ENCODE data around the gene BIRC2.

Gene BIRC2

GRCh38 chr11:102309621-102310541 lies 37.1 kb upstream of the BIRC2 start:
- TF ChIP-seq ZNF776 (tag by site-specific recombination; IDR thresholded peaks at IDR 0.05; ENCODE audit: borderline replicate concordance), result no peak
- no peak for TF ChIP-seq SP2 (tag by site-specific recombination; IDR thresholded peaks at IDR 0.05)
- TF ChIP-seq ZNF184 (tag by site-specific recombination; IDR thresholded peaks at IDR 0.05), result no peak
- no peak for TF ChIP-seq ZNF366 (tag by site-specific recombination; conservative IDR thresholded peaks at IDR 0.05)
- TF ChIP-seq ZNF174 (tag by site-specific recombination; IDR thresholded peaks at IDR 0.05), result no peak
- no peak for TF ChIP-seq ZNF513 (tag by site-specific recombination; IDR thresholded peaks at IDR 0.05)
- no peak for TF ChIP-seq ZNF146 (tag by site-specific recombination; IDR thresholded peaks at IDR 0.05)
- no peak for TF ChIP-seq MEIS1 (CRISPR knock-in tag; IDR thresholded peaks at IDR 0.05; ENCODE audit: borderline replicate concordance)
- no peak for TF ChIP-seq ZNF26 (tag by site-specific recombination; IDR thresholded peaks at IDR 0.05)
- TF ChIP-seq ZNF677 (tag by site-specific recombination; IDR thresholded peaks at IDR 0.05), result no peak
- TF ChIP-seq EGR2 (tag by site-specific recombination; IDR thresholded peaks at IDR 0.05; ENCODE audit: low read depth), result no peak
- no peak for TF ChIP-seq ZNF423 (tag by site-specific recombination; IDR thresholded peaks at IDR 0.05)
- no peak for TF ChIP-seq ELK4 (IDR thresholded peaks at IDR 0.05; ENCODE audit: borderline replicate concordance, low read depth, low read length)
- no peak for TF ChIP-seq ZNF211 (tag by site-specific recombination; IDR thresholded peaks at IDR 0.05; ENCODE audit: low read depth)
- TF ChIP-seq HIC1 (tag by site-specific recombination; IDR thresholded peaks at IDR 0.05), result no peak
- no peak for TF ChIP-seq ZNF510 (tag by site-specific recombination; IDR thresholded peaks at IDR 0.05; ENCODE audit: insufficient replicate concordance)
- TF ChIP-seq ZBTB8A (tag by site-specific recombination; IDR thresholded peaks at IDR 0.05), result no peak
- Histone ChIP-seq H3K4me3 (ENCODE audit: low read depth, low read length) (no peak overlapping the region), H3K27ac (ENCODE audit: extremely low read depth, low read depth, low read length) (no peak overlapping the region), H3K36me3 (ENCODE audit: control insufficient read depth in 2 of 2, insufficient read depth in 1 of 2, low read length in 2 of 2) (no peaks in the 10 kb centered on the region), H3K4me1 (ENCODE audit: control insufficient read depth, insufficient read depth, low read length) (0 out of 2 replicates have a peak, but pooled peaks cover 3% of the 10 kb centered on the region), H3K9me3 (ENCODE audit: control insufficient read depth, insufficient read depth, low read depth, low read length) (no peaks in the 10 kb centered on the region)
- POLR2A ChIA-PET, result no interaction called here
- CTCF ChIA-PET, result interaction anchor here (0.7 to 1.7 kb wide), 6 partner anchors 16 to 485 kb away, joined by 3 to 6 read pairs (median 3); no protein-coding TSS in a partner anchor

- CTCF ChIA-PET, result interaction anchor here (0.9 to 1.2 kb wide), 3 partner anchors 19 to 25 kb away, joined by 3 to 6 read pairs (median 4); no protein-coding TSS in a partner anchor
- H3K4me3 ChIP-seq (ENCODE audit: low read depth, low read length), result no peak overlapping the region
- TF ChIP-seq GLIS1 (tag by site-specific recombination; IDR thresholded peaks at IDR 0.05) (no peak), ZNF146 (tag by site-specific recombination; IDR thresholded peaks at IDR 0.05) (no peak), ZFP41 (tag by site-specific recombination; IDR thresholded peaks at IDR 0.05; ENCODE audit: borderline replicate concordance) (no peak), ZNF155 (tag by site-specific recombination; IDR thresholded peaks at IDR 0.05) (no peak), ZNF214 (tag by site-specific recombination; IDR thresholded peaks at IDR 0.05; ENCODE audit: borderline replicate concordance) (no peak), ZNF37A (tag by site-specific recombination; IDR thresholded peaks at IDR 0.05) (no peak)
- TF ChIP-seq, protein P1, sequence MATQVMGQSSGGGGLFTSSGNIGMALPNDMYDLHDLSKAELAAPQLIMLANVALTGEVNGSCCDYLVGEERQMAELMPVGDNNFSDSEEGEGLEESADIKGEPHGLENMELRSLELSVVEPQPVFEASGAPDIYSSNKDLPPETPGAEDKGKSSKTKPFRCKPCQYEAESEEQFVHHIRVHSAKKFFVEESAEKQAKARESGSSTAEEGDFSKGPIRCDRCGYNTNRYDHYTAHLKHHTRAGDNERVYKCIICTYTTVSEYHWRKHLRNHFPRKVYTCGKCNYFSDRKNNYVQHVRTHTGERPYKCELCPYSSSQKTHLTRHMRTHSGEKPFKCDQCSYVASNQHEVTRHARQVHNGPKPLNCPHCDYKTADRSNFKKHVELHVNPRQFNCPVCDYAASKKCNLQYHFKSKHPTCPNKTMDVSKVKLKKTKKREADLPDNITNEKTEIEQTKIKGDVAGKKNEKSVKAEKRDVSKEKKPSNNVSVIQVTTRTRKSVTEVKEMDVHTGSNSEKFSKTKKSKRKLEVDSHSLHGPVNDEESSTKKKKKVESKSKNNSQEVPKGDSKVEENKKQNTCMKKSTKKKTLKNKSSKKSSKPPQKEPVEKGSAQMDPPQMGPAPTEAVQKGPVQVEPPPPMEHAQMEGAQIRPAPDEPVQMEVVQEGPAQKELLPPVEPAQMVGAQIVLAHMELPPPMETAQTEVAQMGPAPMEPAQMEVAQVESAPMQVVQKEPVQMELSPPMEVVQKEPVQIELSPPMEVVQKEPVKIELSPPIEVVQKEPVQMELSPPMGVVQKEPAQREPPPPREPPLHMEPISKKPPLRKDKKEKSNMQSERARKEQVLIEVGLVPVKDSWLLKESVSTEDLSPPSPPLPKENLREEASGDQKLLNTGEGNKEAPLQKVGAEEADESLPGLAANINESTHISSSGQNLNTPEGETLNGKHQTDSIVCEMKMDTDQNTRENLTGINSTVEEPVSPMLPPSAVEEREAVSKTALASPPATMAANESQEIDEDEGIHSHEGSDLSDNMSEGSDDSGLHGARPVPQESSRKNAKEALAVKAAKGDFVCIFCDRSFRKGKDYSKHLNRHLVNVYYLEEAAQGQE (tag by site-specific recombination; IDR thresholded peaks at IDR 0.05), result no peak
Observed at GRCh38 chr11:102312667-102313066, 34.3 kb upstream of the BIRC2 start.

More at GRCh38 chr11:102312667-102313066, 34.3 kb upstream of the BIRC2 start:
- Histone ChIP-seq H3K27ac (ENCODE audit: extremely low read depth, low read depth, low read length) (no peak overlapping the region), H3K4me1 (ENCODE audit: control insufficient read depth, insufficient read depth, low read length) (no peaks in the 10 kb centered on the region), H3K36me3 (ENCODE audit: control insufficient read depth in 2 of 2, insufficient read depth in 1 of 2, low read length in 2 of 2) (no peaks in the 10 kb centered on the region), H3K9me3 (ENCODE audit: control insufficient read depth, insufficient read depth, low read depth, low read length) (no peaks in the 10 kb centered on the region)
- POLR2A ChIA-PET, result no interaction called here
